ENCODE measurements around the gene DSC2. TPM values are rescaled to one million over a fixed set of nuclear protein-coding genes. Genes with fewer than 3 reads are reported as not detected.

Gene DSC2
- total and polyA plus RNA-seq, 10 donors, result 0.90 to 18.7 (median 12.8) TPM

DNA sequence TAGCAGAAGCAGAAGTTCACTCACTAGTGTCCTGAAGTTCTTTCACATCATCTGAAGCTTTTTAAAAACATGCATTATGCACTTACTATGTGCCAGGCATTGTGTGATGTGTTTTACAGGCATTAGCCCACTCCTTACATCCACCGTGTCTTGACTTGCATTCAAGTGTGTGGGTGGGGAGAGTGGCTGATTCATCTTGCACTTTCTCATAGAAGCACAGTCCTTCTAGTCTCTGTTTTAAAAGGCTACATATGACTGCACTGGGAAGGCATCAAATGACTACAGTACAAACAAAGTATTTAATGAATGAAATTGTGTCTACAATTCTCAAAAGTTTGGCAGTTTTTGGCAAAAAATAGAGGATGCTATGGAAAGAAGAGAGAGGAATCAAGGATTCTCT lies 38.1 kb downstream of the DSC2 start:
- Histone ChIP-seq H3K9me3 (no peaks in the 10 kb centered on the region), H3K27me3 (replicated peaks in 1 of 7) (no peaks in the 10 kb centered on the region), H3K4me1 (no peaks in the 10 kb centered on the region), H3K4me3 (no peak overlapping the region), H3K27ac (no peak overlapping the region), H3K36me3 (no peaks in the 10 kb centered on the region)
- DNase-seq, result no peak
- TF ChIP-seq CTCF (IDR thresholded peaks at IDR 0.05 in 8 of 11, conservative IDR thresholded peaks at IDR 0.05 in 3 of 11) (no peak), POLR2AphosphoS5 (IDR thresholded peaks at IDR 0.05) (no peak), POLR2A (IDR thresholded peaks at IDR 0.05) (no peak)
- intact Hi-C loops (cut with DNase I; ENCODE audit: low total_unique reads), result no loop called here
- WGBS, 5 donors, result 35 to 93% (median 69%) methylated on average over 1 of the region's 1 CpG

- DNase-seq, result no peak
- no peak for TF ChIP-seq CTCF (IDR thresholded peaks at IDR 0.05 in 8 of 11, conservative IDR thresholded peaks at IDR 0.05 in 3 of 11)
- TF ChIP-seq POLR2AphosphoS5 (IDR thresholded peaks at IDR 0.05), result no peak
- TF ChIP-seq POLR2A (IDR thresholded peaks at IDR 0.05), result no peak
- H3K4me3 ChIP-seq, result no peak overlapping the region
- intact Hi-C loops (cut with DNase I; ENCODE audit: low total_unique reads), result no loop called here
- H3K9me3 ChIP-seq, result no peaks in the 10 kb centered on the region
- 16 to 28% (median 23%) methylated on average over 4 of the region's 4 CpGs for WGBS, 5 donors
- no peaks in the 10 kb centered on the region for H3K36me3 ChIP-seq
- H3K27ac ChIP-seq, result no peak overlapping the region
- no peaks in the 10 kb centered on the region for H3K4me1 ChIP-seq
- H3K27me3 ChIP-seq (replicated peaks in 1 of 7), result no peaks in the 10 kb centered on the region
Measured at GRCh38 chr18:31061945-31062344, 40.3 kb downstream of the DSC2 start.

DNA sequence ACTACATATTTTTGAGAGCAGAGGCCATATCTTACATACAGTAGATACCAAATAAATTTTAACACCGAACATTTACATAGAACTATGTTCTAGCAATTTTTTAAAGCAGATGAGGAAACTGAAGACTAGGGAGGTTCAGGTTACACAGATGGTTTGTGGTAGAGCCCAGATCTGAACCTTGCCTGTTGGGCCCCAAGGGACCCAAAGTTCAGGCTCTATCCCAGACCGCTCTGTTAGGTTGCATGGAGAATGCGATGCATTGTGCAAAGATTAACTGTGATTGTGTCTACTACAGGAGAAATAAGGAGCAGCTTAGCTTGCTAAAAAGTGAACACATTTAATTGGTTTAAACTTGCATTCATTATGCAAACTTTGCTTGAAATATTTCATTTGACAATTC lies 43.3 kb downstream of the DSC2 start:
- no peak for TF ChIP-seq POLR2A (IDR thresholded peaks at IDR 0.05)
- TF ChIP-seq POLR2AphosphoS5 (IDR thresholded peaks at IDR 0.05), result no peak
- no peak for TF ChIP-seq CTCF (IDR thresholded peaks at IDR 0.05 in 8 of 11, conservative IDR thresholded peaks at IDR 0.05 in 3 of 11)
- no peak for DNase-seq
- WGBS, 5 donors, result 90 to 97% (median 96%) methylated on average over 3 of the region's 3 CpGs
- H3K4me1 ChIP-seq, result no peaks in the 10 kb centered on the region
- H3K27me3 ChIP-seq (replicated peaks in 1 of 7), result no peaks in the 10 kb centered on the region
- H3K27ac ChIP-seq, result no peak overlapping the region
- H3K9me3 ChIP-seq, result peaks cover 0 to 4% (median 0%) of the 10 kb centered on the region in 8 donors
- H3K36me3 ChIP-seq, result no peaks in the 10 kb centered on the region
- intact Hi-C loops (cut with DNase I; ENCODE audit: low total_unique reads), result no loop called here
- H3K4me3 ChIP-seq, result no peak overlapping the region

GRCh38 chr18:31057917-31058316 lies 44.3 kb downstream of the DSC2 start:
- 72 to 92% (median 79%) methylated on average over 4 of the region's 4 CpGs for WGBS, 5 donors
- DNase-seq, result no peak
- Histone ChIP-seq H3K27ac (no peak overlapping the region), H3K36me3 (no peaks in the 10 kb centered on the region), H3K9me3 (peaks cover 0 to 9% (median 2%) of the 10 kb centered on the region in 8 donors), H3K4me3 (no peak overlapping the region), H3K4me1 (no peaks in the 10 kb centered on the region), H3K27me3 (replicated peaks in 1 of 7) (no peaks in the 10 kb centered on the region)
- intact Hi-C loops (cut with DNase I; ENCODE audit: low total_unique reads), result no loop called here
- TF ChIP-seq POLR2A (IDR thresholded peaks at IDR 0.05) (no peak), POLR2AphosphoS5 (IDR thresholded peaks at IDR 0.05) (no peak), CTCF (IDR thresholded peaks at IDR 0.05 in 8 of 11, conservative IDR thresholded peaks at IDR 0.05 in 3 of 11) (no peak)
